Activated B cell treated with CpG ODN at 0.5 μM for 24 hours (primary cell): Measurements from ENCODE around the gene SMC1A. TPM values are rescaled to one million over a fixed set of nuclear protein-coding genes. Genes with fewer than 3 reads are reported as not detected.
A peak's percentile ranks its signal among the peaks of the same experiment; 100 is the strongest.
"Not testable (repeated sequence)": the region's sequence is repeated elsewhere in the genome, so short reads cannot be mapped to it uniquely, and the experiment has no call there.

ENCODE experiments used
- ATAC-seq: fragments of 200-7000 bp; cut with Tn5 transposase; one replicate; pipeline ENCODE4 v1.10.0; 2021; ENCODE audit warnings: low read depth, mild to moderate bottlenecking, moderate library complexity
- CTCF ChIA-PET: fragments of 350-600 bp; sonication (Branson Sonifier 250); formaldehyde crosslinking; loops from one replicate; lab custom pipeline; 2021; ENCODE audit warnings: antibody characterized with exemption; lab: Charles Lee
- POLR2A ChIA-PET: fragments of 350-600 bp; sonication (Branson Sonifier 250); formaldehyde crosslinking; loops from one replicate; lab custom pipeline; 2021; ENCODE audit warnings: antibody characterized with exemption; lab: Charles Lee
- DNase-seq: peaks from one replicate; pipeline ENCODE4 v3.0.0; 2022
- H3K27ac Mint-ChIP-seq: one replicate; pipeline ENCODE4 v1.8.0; 2020; ENCODE audit warnings: mixed read lengths
- H3K27me3 Mint-ChIP-seq: one replicate; pipeline ENCODE4 v1.8.0; 2021; ENCODE audit warnings: mixed read lengths
- H3K36me3 Mint-ChIP-seq: one replicate; pipeline ENCODE4 v1.8.0; 2021; ENCODE audit warnings: low read depth, mixed read lengths
- H3K4me1 Mint-ChIP-seq: one replicate; pipeline ENCODE4 v1.8.0; 2021; ENCODE audit warnings: mixed read lengths
- H3K4me3 Mint-ChIP-seq: one replicate; pipeline ENCODE4 v1.8.0; 2020; ENCODE audit warnings: mild to moderate bottlenecking, mixed read lengths
- H3K9me3 Mint-ChIP-seq: one replicate; pipeline ENCODE4 v1.8.0; 2020; ENCODE audit warnings: mixed read lengths
- intact Hi-C: fragments of 100-400 bp; cut with micrococcal nuclease; formaldehyde crosslinking; loops from one replicate; pipeline ENCODE4 v1.15.1; 2024
- total RNA-seq: library from RNA; stranded (reverse); gene quantifications from 2 replicates; pipeline ENCODE4 v1.2.3, GENCODE V29; 2022
- TF ChIP-seq, protein P1 (sequence below): fragments of 200-600 bp; IDR thresholded peaks from one replicate; pipeline ENCODE4 v1.8.0; 2022; ENCODE audit warnings: antibody characterized with exemption, mild to moderate bottlenecking

The SMC1A gene
- total RNA-seq, 1 donor from 2014 or later: 75.8 TPM

DNA sequence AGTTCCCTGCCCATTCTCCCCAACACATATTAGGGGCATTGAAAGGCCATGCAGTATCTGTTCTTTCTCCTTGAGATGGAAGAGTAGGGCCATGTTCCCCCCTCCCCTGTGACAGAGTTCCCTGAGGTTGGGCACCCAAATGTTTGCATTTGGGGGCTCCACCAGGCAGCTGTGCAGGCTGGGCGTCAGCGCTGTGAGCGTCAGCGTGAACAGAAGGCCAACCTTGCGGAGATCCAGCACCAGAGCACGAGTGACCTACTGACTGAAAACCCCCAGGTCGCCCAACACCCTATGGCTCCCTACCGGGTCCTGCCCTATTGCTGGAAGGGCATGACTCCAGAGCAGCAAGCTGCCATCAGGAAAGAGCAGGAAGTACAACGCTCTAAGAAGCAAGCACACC lies 7.8 kb upstream of the SMC1A start:
- ATAC-seq: no peak
- peaks cover 48% of the 10 kb centered on the region for H3K36me3 Mint-ChIP-seq
- POLR2A ChIA-PET: no interaction called here
- CTCF ChIA-PET: no interaction called here
- no peaks in the 10 kb centered on the region for H3K9me3 Mint-ChIP-seq
- no peak overlapping the region for H3K4me3 Mint-ChIP-seq
- H3K4me1 Mint-ChIP-seq: peaks cover 9% of the 10 kb centered on the region
- H3K27ac Mint-ChIP-seq: no peak overlapping the region
- no peak for DNase-seq
- TF ChIP-seq, protein P1, sequence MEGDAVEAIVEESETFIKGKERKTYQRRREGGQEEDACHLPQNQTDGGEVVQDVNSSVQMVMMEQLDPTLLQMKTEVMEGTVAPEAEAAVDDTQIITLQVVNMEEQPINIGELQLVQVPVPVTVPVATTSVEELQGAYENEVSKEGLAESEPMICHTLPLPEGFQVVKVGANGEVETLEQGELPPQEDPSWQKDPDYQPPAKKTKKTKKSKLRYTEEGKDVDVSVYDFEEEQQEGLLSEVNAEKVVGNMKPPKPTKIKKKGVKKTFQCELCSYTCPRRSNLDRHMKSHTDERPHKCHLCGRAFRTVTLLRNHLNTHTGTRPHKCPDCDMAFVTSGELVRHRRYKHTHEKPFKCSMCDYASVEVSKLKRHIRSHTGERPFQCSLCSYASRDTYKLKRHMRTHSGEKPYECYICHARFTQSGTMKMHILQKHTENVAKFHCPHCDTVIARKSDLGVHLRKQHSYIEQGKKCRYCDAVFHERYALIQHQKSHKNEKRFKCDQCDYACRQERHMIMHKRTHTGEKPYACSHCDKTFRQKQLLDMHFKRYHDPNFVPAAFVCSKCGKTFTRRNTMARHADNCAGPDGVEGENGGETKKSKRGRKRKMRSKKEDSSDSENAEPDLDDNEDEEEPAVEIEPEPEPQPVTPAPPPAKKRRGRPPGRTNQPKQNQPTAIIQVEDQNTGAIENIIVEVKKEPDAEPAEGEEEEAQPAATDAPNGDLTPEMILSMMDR: no peak
- H3K27me3 Mint-ChIP-seq: no peaks in the 10 kb centered on the region
- intact Hi-C loops: loop anchor here (5.0 kb wide), 1 partner anchor 927 kb away; the partner anchor contains the start of gene WNK3

DNA sequence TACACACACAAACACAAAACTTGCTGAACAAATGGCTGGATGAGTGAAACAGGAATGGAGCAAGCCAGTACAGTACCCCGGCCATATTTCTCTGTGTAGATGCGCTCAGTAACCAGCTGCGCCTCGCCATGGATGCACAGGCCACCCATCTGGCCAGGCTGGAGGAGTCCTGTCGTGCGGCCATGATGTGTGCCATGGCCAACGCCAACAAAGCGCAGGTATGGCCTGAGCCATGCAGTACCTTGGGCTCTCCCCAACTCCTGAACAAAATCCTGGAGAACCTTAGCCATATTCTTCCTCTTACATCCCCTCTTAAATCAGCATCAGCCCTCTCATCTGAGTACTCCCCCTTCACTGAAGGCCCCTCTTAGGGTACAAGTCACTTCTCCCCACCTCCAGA lies 7.3 kb upstream of the SMC1A start:
- Mint-ChIP-seq H3K27me3 (no peaks in the 10 kb centered on the region), H3K9me3 (no peaks in the 10 kb centered on the region)
- POLR2A ChIA-PET: no interaction called here

DNA sequence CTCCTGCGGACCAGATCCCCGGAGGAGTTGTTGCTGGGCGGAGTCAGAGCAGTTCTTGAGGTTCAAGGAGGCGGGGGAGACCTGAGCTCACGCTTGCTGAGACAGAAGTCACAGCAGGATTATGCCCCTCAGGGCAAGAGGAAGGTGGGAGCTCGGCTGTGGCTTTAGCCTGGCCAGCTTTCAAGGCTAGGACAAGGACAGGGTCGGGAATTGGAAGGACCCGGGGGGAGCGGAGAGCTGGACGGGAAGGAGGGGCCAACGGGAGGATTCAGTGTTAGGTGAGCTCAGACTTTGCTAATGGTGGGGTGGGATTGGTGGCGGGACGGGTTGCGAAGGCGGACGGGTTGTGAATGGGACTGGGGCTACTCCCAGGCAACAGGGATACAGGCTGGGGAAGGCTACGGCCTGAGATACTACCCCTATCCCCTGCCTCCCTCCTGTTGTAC lies 430 bp upstream of the SMC1A start, which contains the start of gene RIBC1:
RIBC1 (plus strand) TSS at position 13 of the 446 bp plus-strand sequence. CDS start 3,404 bp downstream, outside the sequence.
- ATAC-seq (no peak), DNase-seq (no peak)
- intact Hi-C loops: loop anchor here (1.0 to 5.0 kb wide), 6 partner anchors 11 to 1216 kb away; partner anchors contain the start of genes HSD17B10, KDM5C, PHF8 and TSPYL2
- peaks cover 26% of the 10 kb centered on the region for H3K4me1 Mint-ChIP-seq
- H3K9me3 Mint-ChIP-seq: no peaks in the 10 kb centered on the region
- peak within 1 kb of the TSS; percentile 96 for H3K27ac Mint-ChIP-seq
- peaks cover 18% of the 10 kb centered on the region for H3K36me3 Mint-ChIP-seq
- TF ChIP-seq, protein P1: no peak
- CTCF ChIA-PET: interaction anchor here (1.7 kb wide), 1 partner anchor 23 kb away, joined by 8 read pairs; no protein-coding TSS in a partner anchor
- POLR2A ChIA-PET: interaction anchor here (0.8 to 2.5 kb wide), 8 partner anchors 11 to 621 kb away, joined by 3 to 14 read pairs (median 6); partner anchors contain the start of genes HSD17B10 and KDM5C
- H3K27me3 Mint-ChIP-seq: no peaks in the 10 kb centered on the region
- H3K4me3 Mint-ChIP-seq: peak within 1 kb of the TSS; percentile 92

More for the DNA sequence above, 7.3 kb upstream of the SMC1A start:
- Mint-ChIP-seq H3K36me3 (peaks cover 48% of the 10 kb centered on the region), H3K4me1 (peaks cover 7% of the 10 kb centered on the region), H3K27ac (no peak overlapping the region), H3K4me3 (no peak overlapping the region)
- ATAC-seq (no peak), DNase-seq (no peak)
- intact Hi-C loops: loop anchor here (5.0 kb wide), 1 partner anchor 928 kb away; the partner anchor contains the start of gene WNK3
- CTCF ChIA-PET: no interaction called here
- TF ChIP-seq, protein P1: no peak

DNA sequence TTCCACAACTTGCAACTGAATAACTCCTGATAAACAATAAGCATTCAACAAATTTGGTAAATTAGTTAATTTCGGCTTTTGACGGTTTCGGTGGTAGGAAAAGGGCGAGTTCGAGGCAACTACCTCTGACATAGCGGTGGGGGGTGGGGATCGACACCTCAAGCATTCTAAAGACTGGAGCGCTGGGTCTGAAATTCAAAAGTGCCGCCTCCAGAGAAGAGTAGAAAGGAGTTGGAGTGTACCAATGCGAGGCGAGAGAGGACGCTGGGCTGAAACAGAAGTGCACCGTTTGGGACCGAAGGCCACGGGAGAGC lies 725 bp downstream of the SMC1A start:
- TF ChIP-seq, protein P1: no peak
- H3K4me1 Mint-ChIP-seq: peaks cover 29% of the 10 kb centered on the region
- peak overlapping the region; percentile 92 for H3K4me3 Mint-ChIP-seq
- no peaks in the 10 kb centered on the region for H3K27me3 Mint-ChIP-seq
- DNase-seq (no peak), ATAC-seq (peak; percentile 7)
- intact Hi-C loops: loop anchor here (1.0 to 5.0 kb wide), 6 partner anchors 13 to 1218 kb away; partner anchors contain the start of genes HSD17B10, KDM5C, PHF8 and TSPYL2
- ChIA-PET CTCF (interaction anchor here (1.7 kb wide), 1 partner anchor 24 kb away, joined by 8 read pairs; no protein-coding TSS in a partner anchor), POLR2A (interaction anchor here (0.6 to 2.5 kb wide), 9 partner anchors 12 to 1109 kb away, joined by 3 to 14 read pairs (median 5); partner anchors contain the start of genes GNL3L, HSD17B10, KDM5C and TSPYL2)
- peak overlapping the region; percentile 96 for H3K27ac Mint-ChIP-seq
- no peaks in the 10 kb centered on the region for H3K9me3 Mint-ChIP-seq
- peaks cover 18% of the 10 kb centered on the region for H3K36me3 Mint-ChIP-seq

DNA sequence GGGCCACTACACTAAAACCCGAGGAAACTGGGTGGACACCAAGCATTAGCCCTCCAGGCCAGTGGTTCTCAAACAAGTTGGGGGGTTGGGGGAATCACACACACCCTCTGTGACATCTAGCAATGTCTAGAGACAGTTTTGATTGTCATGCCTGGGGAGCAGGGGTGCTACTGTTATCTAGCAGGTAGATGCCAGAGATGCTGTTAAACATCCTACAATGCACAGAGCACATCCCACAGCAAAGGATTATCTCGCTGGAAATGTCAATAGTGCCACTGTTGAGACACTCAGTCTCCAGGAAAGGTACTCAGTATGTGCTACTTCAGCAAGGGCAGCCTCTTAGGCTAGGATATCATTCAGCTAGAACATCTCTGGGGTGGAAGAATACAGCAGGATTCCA lies 1.3 kb downstream of the SMC1A start:
- TF ChIP-seq, protein P1: no peak
- Mint-ChIP-seq H3K36me3 (peaks cover 15% of the 10 kb centered on the region), H3K27me3 (no peaks in the 10 kb centered on the region), H3K27ac (peak overlapping the region; percentile 96), H3K4me3 (peak overlapping the region; percentile 92), H3K4me1 (peaks cover 29% of the 10 kb centered on the region), H3K9me3 (no peaks in the 10 kb centered on the region)
- ChIA-PET POLR2A (no interaction called here), CTCF (no interaction called here)
- intact Hi-C loops: loop anchor here (5.0 kb wide), 1 partner anchor 339 kb away; the partner anchor contains the start of gene TSPYL2
- no peak for ATAC-seq
- no peak for DNase-seq

DNA sequence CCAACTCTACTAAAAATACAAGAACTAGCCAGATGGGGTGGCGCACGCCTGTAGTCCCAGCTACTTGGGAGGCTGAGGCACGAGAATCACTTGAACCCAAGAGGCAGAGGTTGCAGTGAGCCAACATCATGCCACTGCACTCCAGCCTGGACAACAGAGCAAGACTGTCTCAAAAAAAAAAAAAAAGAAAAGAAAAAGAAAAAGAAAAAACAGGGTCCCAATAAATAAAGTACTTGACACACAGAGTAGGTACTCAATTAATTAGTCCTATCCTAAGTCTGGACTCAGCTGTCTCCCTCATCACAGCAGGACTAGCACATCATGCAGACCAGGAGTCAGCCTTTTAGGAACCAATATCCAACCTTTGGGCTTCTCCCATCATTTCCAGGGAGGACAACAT lies 2.1 kb downstream of the SMC1A start:
- POLR2A ChIA-PET, H3K4me3 Mint-ChIP-seq, H3K9me3 Mint-ChIP-seq, ATAC-seq, CTCF ChIA-PET, DNase-seq, H3K27ac Mint-ChIP-seq, H3K27me3 Mint-ChIP-seq: not testable (repeated sequence)
- Mint-ChIP-seq H3K36me3 (peaks cover 14% of the 10 kb centered on the region), H3K4me1 (peaks cover 29% of the 10 kb centered on the region)
- intact Hi-C loops: loop anchor here (5.0 kb wide), 1 partner anchor 338 kb away; the partner anchor contains the start of gene TSPYL2
